ENCODE data around the gene S100PBP.

GRCh38 chr1:32888677-32889420 is 71.4 kb downstream of the S100PBP start:
- no peak for TF ChIP-seq CTCF (IDR thresholded peaks at IDR 0.05)
- TF ChIP-seq POLR2A (IDR thresholded peaks at IDR 0.05) = no peak
